Measurements from ENCODE around the gene FBN1. TPM values are rescaled to one million over a fixed set of nuclear protein-coding genes. Genes with fewer than 3 reads are reported as not detected.

The FBN1 gene
- total RNA-seq, 4 donors from 2014 or later = 17.6 to 106 (median 31.2) TPM

DNA sequence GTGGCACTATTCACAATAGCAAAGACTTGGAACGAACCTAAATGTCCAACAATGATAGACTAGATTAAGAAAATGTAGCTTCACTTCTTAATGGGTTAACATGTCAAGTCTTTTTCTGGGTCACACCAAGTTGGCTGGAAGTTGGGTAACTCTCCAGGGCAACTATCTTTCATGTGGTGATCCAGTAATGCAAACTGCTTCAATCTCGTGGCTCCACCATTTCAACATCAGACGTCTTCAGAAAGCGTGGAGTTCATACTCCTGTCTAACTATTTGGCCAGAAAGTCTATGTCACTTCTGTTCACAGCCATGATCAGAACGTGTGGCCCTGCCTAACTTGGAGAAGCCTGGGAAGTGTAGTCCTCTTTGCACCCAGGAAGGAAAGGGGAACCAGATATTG is 282.0 kb downstream of the FBN1 start:
- Histone ChIP-seq H3K36me3 (no peaks in the 10 kb centered on the region), H3K27ac (no peak overlapping the region), H3K9me3 (no peaks in the 10 kb centered on the region), H3K4me1 (peaks cover 0 to 5% (median 0%) of the 10 kb centered on the region in 4 donors), H3K27me3 (no peaks in the 10 kb centered on the region), H3K4me3 (no peak overlapping the region)
- TF ChIP-seq POLR2A (IDR thresholded peaks at IDR 0.05) (no peak), CTCF (IDR thresholded peaks at IDR 0.05) (no peak), EP300 (IDR thresholded peaks at IDR 0.05; ENCODE audit: low read depth) (no peak), POLR2AphosphoS5 (IDR thresholded peaks at IDR 0.05) (no peak)
- no peak for DNase-seq
- 69 to 93% methylated on average over 3 to 5 of the region's 5 CpGs for WGBS, 2 donors (ENCODE audit: low coverage in 1 of 2)
- intact Hi-C loops (cut with DNase I; ENCODE audit: low total_unique reads) (no loop called here), in situ Hi-C loops (cut with MboI; ENCODE audit: low pct_ligation_motif_present in 1 of 4, low pct_unique_long_range_greater_than_20kb in 1 of 4, low sequenced_read_pairs in 3 of 4) (loop anchor here in 1 of 4 donors (25.0 kb wide), 1 partner anchor 449 kb away; the partner anchor contains the start of gene CEP152)

DNA sequence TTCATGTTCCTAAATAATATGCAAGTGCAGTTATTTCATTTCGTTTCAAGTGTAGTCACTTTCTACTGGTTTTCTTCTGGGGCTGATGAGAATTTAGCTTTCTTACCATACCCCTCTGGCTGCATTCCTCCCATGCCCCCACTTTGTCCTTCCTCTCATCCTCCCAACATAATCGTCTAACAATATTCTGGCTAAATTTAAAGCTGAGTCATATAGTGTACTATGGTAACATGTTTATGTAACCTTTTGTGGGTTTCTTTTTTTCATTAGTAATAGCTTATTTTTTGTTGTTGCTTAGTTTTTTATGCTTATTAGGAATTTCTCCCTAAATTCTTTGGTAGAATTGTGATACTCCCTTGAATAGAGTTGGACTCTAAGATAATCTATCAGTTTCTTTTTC is 283.8 kb downstream of the FBN1 start:
- Histone ChIP-seq H3K4me3 (no peak overlapping the region), H3K4me1 (peaks cover 0 to 9% (median 0%) of the 10 kb centered on the region in 4 donors), H3K27ac (no peak overlapping the region), H3K27me3 (no peaks in the 10 kb centered on the region), H3K9me3 (no peaks in the 10 kb centered on the region), H3K36me3 (no peaks in the 10 kb centered on the region)
- intact Hi-C loops (cut with DNase I; ENCODE audit: low total_unique reads) = no loop called here
- WGBS, 2 donors (ENCODE audit: low coverage in 1 of 2) = 75 to 89% methylated on average over 2 of the region's 2 CpGs
- no peak for DNase-seq
- in situ Hi-C loops (cut with MboI; ENCODE audit: low pct_ligation_motif_present in 1 of 4, low pct_unique_long_range_greater_than_20kb in 1 of 4, low sequenced_read_pairs in 3 of 4) = loop anchor here in 1 of 4 donors (25.0 kb wide), 1 partner anchor 451 kb away; the partner anchor contains the start of gene CEP152
- TF ChIP-seq EP300 (IDR thresholded peaks at IDR 0.05; ENCODE audit: low read depth) (no peak), CTCF (IDR thresholded peaks at IDR 0.05) (no peak), POLR2A (IDR thresholded peaks at IDR 0.05) (no peak), POLR2AphosphoS5 (IDR thresholded peaks at IDR 0.05) (no peak)

GRCh38 chr15:48360841-48361240 is 284.7 kb downstream of the FBN1 start:
- H3K4me1 ChIP-seq = peaks cover 0 to 9% (median 0%) of the 10 kb centered on the region in 4 donors
- H3K9me3 ChIP-seq = no peaks in the 10 kb centered on the region
- in situ Hi-C loops (cut with MboI; ENCODE audit: low pct_ligation_motif_present in 1 of 4, low pct_unique_long_range_greater_than_20kb in 1 of 4, low sequenced_read_pairs in 3 of 4) (loop anchor here in 1 of 4 donors (25.0 kb wide), 1 partner anchor 451 kb away; the partner anchor contains the start of gene CEP152), intact Hi-C loops (cut with DNase I; ENCODE audit: low total_unique reads) (no loop called here)
- 78 to 80% methylated on average over 1 to 2 of the region's 2 CpGs for WGBS, 2 donors (ENCODE audit: low coverage in 1 of 2)
- H3K27ac ChIP-seq = no peak overlapping the region
- no peaks in the 10 kb centered on the region for H3K27me3 ChIP-seq
- no peak for DNase-seq
- no peak for TF ChIP-seq EP300 (IDR thresholded peaks at IDR 0.05; ENCODE audit: low read depth)
- no peak for TF ChIP-seq CTCF (IDR thresholded peaks at IDR 0.05)
- H3K36me3 ChIP-seq = no peaks in the 10 kb centered on the region
- no peak overlapping the region for H3K4me3 ChIP-seq

Other genes starting within 250 kb of the FBN1 start
- 10 to 100 TPM in 1 of 4 donors, 1 to 10 TPM in 3; 3.4 to 16.7 (median 9.8) TPM for gene CEP152, start 165.4 kb upstream of the FBN1 start, total RNA-seq
- gene EID1, start 232.4 kb upstream of the FBN1 start, total RNA-seq = 100 to 1,000 TPM in 2 of 4 donors, 10 to 100 TPM in 2; 44.5 to 136 (median 101) TPM